Measurements from ENCODE around the gene POU2AF1. TPM values are rescaled to one million over a fixed set of nuclear protein-coding genes. Genes with fewer than 3 reads are reported as not detected.

The POU2AF1 gene
- total and polyA plus RNA-seq, 2 of the 8 experiments (the other 6 are each of a cell fraction or from before 2014, with no cell fraction given): not detected

DNA sequence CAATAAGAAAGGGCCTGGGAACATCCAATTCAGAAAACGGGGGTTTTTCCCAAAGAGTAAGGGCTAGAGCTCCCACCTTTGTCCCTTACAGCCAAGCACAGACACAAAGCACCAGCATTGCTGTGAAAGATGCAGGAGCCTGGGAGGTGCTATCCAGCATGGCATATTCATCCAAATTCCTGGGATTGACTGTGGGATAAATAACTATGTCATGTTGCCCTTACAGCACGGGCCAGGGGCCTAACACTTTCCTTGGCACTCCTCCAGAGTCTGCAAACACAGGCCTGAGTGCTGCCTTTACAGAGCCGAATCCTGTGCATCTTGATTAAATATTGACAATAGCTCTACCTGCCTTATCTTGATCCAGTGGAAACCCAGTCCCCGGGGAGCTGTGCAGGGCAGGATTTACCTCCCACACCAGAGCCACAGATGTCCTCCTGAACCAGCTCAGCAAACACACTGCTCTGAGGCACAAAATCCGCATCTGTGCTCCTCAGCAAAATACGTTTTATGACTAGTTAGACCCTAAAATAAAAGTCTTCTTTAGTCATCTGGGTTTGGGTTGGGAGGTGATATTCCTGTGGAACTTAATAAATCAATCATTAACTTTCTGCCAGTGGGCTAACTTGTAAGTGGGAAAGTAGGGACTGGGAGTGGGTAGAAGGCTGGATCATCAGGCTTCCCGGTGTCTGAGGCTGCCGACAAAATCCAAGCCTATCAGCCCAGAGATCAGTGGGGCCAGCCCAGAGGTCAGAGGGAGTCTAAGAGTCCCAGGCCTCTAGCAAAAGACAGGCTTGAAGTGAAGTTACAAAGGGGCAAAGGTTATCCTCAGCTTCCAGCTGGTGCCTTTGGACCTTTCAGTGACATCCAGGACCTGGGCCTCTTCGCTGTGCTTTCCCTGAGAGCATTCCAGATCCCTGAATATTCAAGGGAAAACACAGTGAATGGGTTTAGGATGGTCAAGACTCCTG, 44.3 kb downstream of the POU2AF1 start:
- Histone ChIP-seq H3K4me3 (ENCODE audit: extremely low read depth in 1 of 4, insufficient read depth in 2 of 4, low read depth in 3 of 4, low read length in 4 of 4) (no peak overlapping the region), H2AFZ (ENCODE audit: low read length) (peak overlapping the region; percentile 29; the same call in 1 of the 2 replicates), H3K27ac (ENCODE audit: low read depth, low read length) (no peak overlapping the region), H3K18ac (ENCODE audit: extremely low read depth, low read length) (no peak overlapping the region; the same call in 1 of the 2 replicates), H4K20me1 (replicated peaks in 1 of 2; ENCODE audit: control insufficient read depth in 1 of 2, insufficient read depth in 2 of 2, low read length in 2 of 2) (no peaks in the 10 kb centered on the region), H3K4ac (replicated peaks; ENCODE audit: insufficient read length, low read depth, low read length) (no peak overlapping the region), H3K79me2 (ENCODE audit: control insufficient read depth in 1 of 2, insufficient read depth in 2 of 2, low read length in 2 of 2) (no peaks in the 10 kb centered on the region), H4K8ac (ENCODE audit: extremely low read depth, insufficient read depth, low read length) (no peak overlapping the region), H4K5ac (ENCODE audit: insufficient read length, low read depth, low read length) (no peak overlapping the region), H3K36me3 (ENCODE audit: control insufficient read depth in 2 of 4, insufficient read depth in 4 of 4, low read length in 3 of 4) (no peaks in the 10 kb centered on the region), H2BK12ac (ENCODE audit: low read depth, low read length) (no peak overlapping the region), H2BK15ac (ENCODE audit: low read length) (no peak overlapping the region), H3K56ac (replicated peaks; ENCODE audit: insufficient read length, low read depth, low read length) (no peak overlapping the region), H3K23ac (ENCODE audit: insufficient read length) (no peak overlapping the region), H3K9ac (replicated peaks in 1 of 4; ENCODE audit: extremely low read depth in 1 of 4, low read depth in 3 of 4, low read length in 3 of 4) (no peak overlapping the region), H4K91ac (replicated peaks; ENCODE audit: insufficient read length, low read length) (no peak overlapping the region), H3K79me1 (ENCODE audit: low read depth, low read length) (no peaks in the 10 kb centered on the region), H3K4me1 (replicated peaks in 1 of 4; ENCODE audit: control insufficient read depth in 3 of 4, insufficient read depth in 4 of 4, low read length in 3 of 4) (peaks cover 0 to 4% (median 1%) of the 10 kb centered on the region in 4 experiments; a peak in 2 of 7 replicates), H3K23me2 (ENCODE audit: low read depth, low read length) (no peaks in the 10 kb centered on the region), H3K27me3 (replicated peaks in 1 of 4; ENCODE audit: control insufficient read depth in 3 of 4, extremely low read depth in 1 of 4, insufficient read depth in 3 of 4, low read length in 3 of 4) (no peaks in the 10 kb centered on the region), H3K9me3 (ENCODE audit: insufficient read depth in 2 of 2, low read depth in 1 of 2, low read length in 1 of 2) (no peaks in the 10 kb centered on the region), H2BK120ac (replicated peaks; ENCODE audit: low read depth, low read length) (no peak overlapping the region), H2BK5ac (ENCODE audit: low read depth, low read length) (no peak overlapping the region), H3K4me2 (ENCODE audit: insufficient read depth in 1 of 2, low read depth in 2 of 2, low read length in 2 of 2) (no peak overlapping the region), H2BK20ac (ENCODE audit: low read length) (no peak overlapping the region), H3K14ac (ENCODE audit: insufficient read length) (no peak overlapping the region), H2AK5ac (ENCODE audit: low read depth, low read length) (no peak overlapping the region)
- no peak for DNase-seq (ENCODE audit: low read depth in 1 of 2, low spot score in 2 of 2)
- ChIA-PET POLR2A (ENCODE audit: partially characterized antibody) (interaction anchor here (0.9 to 1.4 kb wide), 2 partner anchors 16 to 38 kb away, joined by 3 read pairs; no protein-coding TSS in a partner anchor), CTCF (ENCODE audit: partially characterized antibody) (interaction anchor here (1.3 to 2.2 kb wide), 3 partner anchors 9 to 94 kb away, joined by 3 to 7 read pairs (median 3); no protein-coding TSS in a partner anchor)
- no peak for FAIRE-seq
- WGBS, 2 experiments (ENCODE audit: extremely low coverage in 1 of 2, insufficient coverage in 1 of 2, insufficient read length in 1 of 2, insufficient replicate concordance in 2 of 2, low coverage in 1 of 2, low lambda C conversion rate in 2 of 2, missing lambda C conversion rate in 1 of 2): 86% methylated on average over 9 of the region's 9 CpGs; no CpG with 5 or more reads in 1 of the 2 experiments
- no peak for TF ChIP-seq HDAC2 (IDR thresholded peaks at IDR 0.05; ENCODE audit: borderline replicate concordance in 1 of 2, low read depth in 2 of 2, low read length in 2 of 2)
- no peak for TF ChIP-seq RAD21 (IDR thresholded peaks at IDR 0.05 in 1 of 2, conservative IDR thresholded peaks at IDR 0.05 in 1 of 2; ENCODE audit: low read depth in 2 of 2, low read length in 2 of 2)
- no peak for TF ChIP-seq POLR2AphosphoS5 (IDR thresholded peaks at IDR 0.05; ENCODE audit: low read depth, low read length)
- TF ChIP-seq TBP (IDR thresholded peaks at IDR 0.05; ENCODE audit: low read depth, low read length): no peak
- TF ChIP-seq NRF1 (IDR thresholded peaks at IDR 0.05; ENCODE audit: low read depth, low read length): no peak
- no peak for TF ChIP-seq SIN3A (conservative IDR thresholded peaks at IDR 0.05 in 1 of 2, IDR thresholded peaks at IDR 0.05 in 1 of 2; ENCODE audit: low read depth in 1 of 2, low read length in 2 of 2)
- no peak for TF ChIP-seq RBBP5 (IDR thresholded peaks at IDR 0.05; ENCODE audit: borderline replicate concordance, low read depth, low read length)
- TF ChIP-seq RNF2 (IDR thresholded peaks at IDR 0.05; ENCODE audit: borderline replicate concordance, low read depth, low read length, missing control alignments, poor library complexity, severe bottlenecking): no peak
- no peak for TF ChIP-seq SP2 (IDR thresholded peaks at IDR 0.05; ENCODE audit: low read length)
- no peak for TF ChIP-seq SRF (IDR thresholded peaks at IDR 0.05; ENCODE audit: low read depth, low read length)

All from H1 (cell line).